ENCODE data around the gene ABCC1. TPM values are rescaled to one million over a fixed set of nuclear protein-coding genes. Genes with fewer than 3 reads are reported as not detected.

Gene ABCC1
- total and polyA plus RNA-seq, 2 of the 8 experiments (the other 6 are each of a cell fraction or from before 2014, with no cell fraction given) = 42.6 to 66.8 TPM

- TF ChIP-seq TBP (IDR thresholded peaks at IDR 0.05; ENCODE audit: low read depth, low read length) (no peak), E2F6 (IDR thresholded peaks at IDR 0.05) (no peak)
Measured at GRCh38 chr16:16148755-16149154, 199.3 kb downstream of the ABCC1 start (continued).
